H1 (cell line): Measurements from ENCODE around the gene MSI2. TPM values are rescaled to one million over a fixed set of nuclear protein-coding genes. Genes with fewer than 3 reads are reported as not detected.

ENCODE experiments used
- CTCF ChIA-PET: fragments of 300-600 bp; sonication (Branson Sonifier 250); formaldehyde crosslinking; loops from one replicate; lab custom pipeline; 2021; ENCODE audit not compliant: partially characterized antibody; lab: Charles Lee
- POLR2A ChIA-PET: fragments of 300-600 bp; sonication (Branson Sonifier 250); formaldehyde crosslinking; loops from one replicate; lab custom pipeline; 2021; ENCODE audit warnings: inconsistent platforms; ENCODE audit not compliant: partially characterized antibody; lab: Charles Lee
- DNase-seq, 2 experiments: peaks; one replicate each; pipeline versions ENCODE4 v3.0.0 to v3.0.0-alpha.2; 2010 to 2022; ENCODE audit warnings: low spot score in 2 of 2, low read depth in 1 of 2, mixed read lengths in 1 of 2
- FAIRE-seq: peaks from 2 replicates; lab custom pipeline; 2011; peaks lifted over from hg19 to GRCh38; lab: Jason Lieb, UNC
- H2AFZ ChIP-seq: 2 replicates; pipeline ENCODE4 v1.8.1; 2012; ENCODE audit warnings: low read length, inconsistent platforms
- H2AK5ac ChIP-seq: 2 replicates; pipeline ENCODE4 v1.6.1; 2013; ENCODE audit warnings: low read depth, low read length
- H2BK120ac ChIP-seq: replicated peaks from 2 replicates; pipeline ENCODE3; 2013; ENCODE audit warnings: low read depth, low read length, inconsistent platforms
- H2BK12ac ChIP-seq: 2 replicates; pipeline ENCODE4 v1.6.1; 2013; ENCODE audit warnings: low read depth, low read length
- H2BK15ac ChIP-seq: 2 replicates; pipeline ENCODE4 v1.6.1; 2013; ENCODE audit warnings: low read length
- H2BK20ac ChIP-seq: 2 replicates; pipeline ENCODE4 v1.6.1; 2013; ENCODE audit warnings: low read length
- H2BK5ac ChIP-seq: 2 replicates; pipeline ENCODE4 v1.6.1; 2013; ENCODE audit warnings: low read depth, low read length
- H3K14ac ChIP-seq: 2 replicates; pipeline ENCODE4 v1.6.1; 2013; ENCODE audit warnings: inconsistent platforms; ENCODE audit not compliant: insufficient read length
- H3K18ac ChIP-seq: 2 replicates; pipeline ENCODE4 v1.6.1; 2013; ENCODE audit warnings: low read length; ENCODE audit errors: extremely low read depth
- H3K23ac ChIP-seq: 2 replicates; pipeline ENCODE4 v1.6.1; 2013; ENCODE audit warnings: inconsistent platforms; ENCODE audit not compliant: insufficient read length
- H3K23me2 ChIP-seq: 2 replicates; pipeline ENCODE4 v1.6.1; 2013; ENCODE audit warnings: low read depth, low read length
- H3K27ac ChIP-seq: 2 replicates; pipeline ENCODE4 v1.6.1; 2011; ENCODE audit warnings: low read depth, low read length, inconsistent platforms
- H3K27me3 ChIP-seq, 4 experiments: replicated peaks in 1 of 4; 1 replicate in 1 of 4; 2 replicates in 3 of 4; pipeline versions ENCODE4 v1.6.1 to v1.8.1; 2011 to 2013; ENCODE audit warnings: low read length in 3 of 4, mild to moderate bottlenecking in 3 of 4, inconsistent platforms in 2 of 4, mixed read lengths in 2 of 4, moderate library complexity in 1 of 4; ENCODE audit not compliant: control insufficient read depth in 3 of 4, insufficient read depth in 3 of 4; ENCODE audit errors: extremely low read depth in 1 of 4
- H3K36me3 ChIP-seq, 4 experiments: 2 replicates each; pipeline versions ENCODE4 v1.6.1 to v1.8.1; 2011 to 2013; ENCODE audit warnings: mild to moderate bottlenecking in 4 of 4, low read length in 3 of 4, moderate library complexity in 2 of 4, control low read depth in 1 of 4, inconsistent platforms in 1 of 4; ENCODE audit not compliant: insufficient read depth in 4 of 4, control insufficient read depth in 2 of 4
- H3K4ac ChIP-seq: replicated peaks from 2 replicates; pipeline ENCODE3; 2013; ENCODE audit warnings: low read length, low read depth, mixed read lengths, inconsistent platforms; ENCODE audit not compliant: insufficient read length
- H3K4me1 ChIP-seq, 4 experiments: replicated peaks in 1 of 4; 1 replicate in 1 of 4; 2 replicates in 3 of 4; pipeline versions ENCODE4 v1.6.1 to v1.8.1; 2011 to 2013; ENCODE audit warnings: low read length in 3 of 4, inconsistent platforms in 2 of 4, mixed read lengths in 1 of 4; ENCODE audit not compliant: insufficient read depth in 4 of 4, control insufficient read depth in 3 of 4
- H3K4me2 ChIP-seq, 2 experiments: 2 replicates each; pipeline versions ENCODE4 v1.6.1 to v1.8.1; 2011 to 2013; ENCODE audit warnings: low read depth in 2 of 2, low read length in 2 of 2, control low read depth in 1 of 2, inconsistent platforms in 1 of 2, mild to moderate bottlenecking in 1 of 2; ENCODE audit not compliant: insufficient read depth in 1 of 2
- H3K4me3 ChIP-seq, 4 experiments: fragments of 200-600, 300-600 bp in 1 of 4; sonication (generic), shearing (Covaris generic), sonication (Bioruptor Twin) in 1 of 4; 2 replicates each; pipeline versions ENCODE4 v1.5.1 to v1.8.1; 2011 to 2016; ENCODE audit warnings: low read length in 4 of 4, low read depth in 3 of 4, control low read depth in 2 of 4, inconsistent platforms in 2 of 4, mild to moderate bottlenecking in 2 of 4, mixed read lengths in 1 of 4, moderate library complexity in 1 of 4; ENCODE audit not compliant: insufficient read depth in 2 of 4; ENCODE audit errors: extremely low read depth in 1 of 4
- H3K56ac ChIP-seq: replicated peaks from 2 replicates; pipeline ENCODE3; 2013; ENCODE audit warnings: low read depth, mild to moderate bottlenecking, mixed read lengths, low read length, inconsistent platforms; ENCODE audit not compliant: insufficient read length
- H3K79me1 ChIP-seq: 2 replicates; pipeline ENCODE4 v1.6.1; 2013; ENCODE audit warnings: low read depth, low read length, control low read depth
- H3K79me2 ChIP-seq, 2 experiments: 2 replicates each; pipeline versions ENCODE4 v1.6.1 to v1.8.1; 2012 to 2013; ENCODE audit warnings: low read length in 2 of 2, mild to moderate bottlenecking in 2 of 2, inconsistent platforms in 1 of 2; ENCODE audit not compliant: insufficient read depth in 2 of 2, control insufficient read depth in 1 of 2
- H3K9ac ChIP-seq, 4 experiments: replicated peaks in 1 of 4; 1 replicate in 1 of 4; 2 replicates in 3 of 4; pipeline versions ENCODE4 v1.6.1 to v1.8.1; 2011 to 2013; ENCODE audit warnings: low read depth in 3 of 4, low read length in 3 of 4, control low read depth in 2 of 4, mild to moderate bottlenecking in 2 of 4, moderate library complexity in 2 of 4, inconsistent platforms in 1 of 4; ENCODE audit errors: extremely low read depth in 1 of 4
- H3K9me3 ChIP-seq, 2 experiments: 2 replicates each; pipeline versions ENCODE4 v1.6.1 to v1.8.1; 2012 to 2013; ENCODE audit warnings: mild to moderate bottlenecking in 2 of 2, moderate library complexity in 2 of 2, control low read depth in 1 of 2, inconsistent platforms in 1 of 2, low read depth in 1 of 2, low read length in 1 of 2, mixed read lengths in 1 of 2; ENCODE audit not compliant: insufficient read depth in 2 of 2
- H4K20me1 ChIP-seq, 2 experiments: replicated peaks in 1 of 2; 2 replicates each; pipeline versions ENCODE3 to v1.8.1; 2011 to 2013; ENCODE audit warnings: inconsistent platforms in 2 of 2, low read length in 2 of 2, mild to moderate bottlenecking in 1 of 2; ENCODE audit not compliant: insufficient read depth in 2 of 2, control insufficient read depth in 1 of 2
- H4K5ac ChIP-seq: 2 replicates; pipeline ENCODE4 v1.6.1; 2013; ENCODE audit warnings: low read length, low read depth, mixed read lengths, inconsistent platforms; ENCODE audit not compliant: insufficient read length
- H4K8ac ChIP-seq: 2 replicates; pipeline ENCODE4 v1.8.0; 2013; ENCODE audit warnings: mild to moderate bottlenecking, moderate library complexity, low read length, inconsistent platforms; ENCODE audit not compliant: insufficient read depth; ENCODE audit errors: extremely low read depth
- H4K91ac ChIP-seq: replicated peaks from 2 replicates; pipeline ENCODE3; 2013; ENCODE audit warnings: low read length, mixed read lengths, inconsistent platforms; ENCODE audit not compliant: insufficient read length
- JUN ChIP-seq: IDR thresholded peaks from 2 replicates; pipeline ENCODE4 v1.6.1; 2011; ENCODE audit warnings: low read depth, mild to moderate bottlenecking, improper control_type of control experiment, low read length
- TAF1 ChIP-seq: IDR thresholded peaks from 2 replicates; pipeline ENCODE4 v1.6.1; 2011; ENCODE audit warnings: mild to moderate bottlenecking, low read depth, low read length
- WGBS, 2 experiments: shearing (Covaris generic) in 1 of 2; methylation state at CpG; one replicate each; pipeline versions ENCODE4 v1.1.6 to v1.1.7; 2013 to 2015; ENCODE audit warnings: low lambda C conversion rate in 2 of 2, mixed read lengths in 2 of 2, inconsistent platforms in 1 of 2, low coverage in 1 of 2, missing lambda C conversion rate in 1 of 2; ENCODE audit not compliant: insufficient replicate concordance in 2 of 2, insufficient coverage in 1 of 2, insufficient read length in 1 of 2; ENCODE audit errors: extremely low coverage in 1 of 2, missing lambda C conversion rate in 1 of 2; 5-methylcytosine and 5-hydroxymethylcytosine counted together
- polyA plus RNA-seq, 7 experiments: library from polyadenylated mRNA; depleted of rRNA in 3 of 7; stranded (reverse) in 5 of 7; unstranded in 2 of 7; fragments of >200 nt in 5 of 7; fragments of 200-250 nt in 2 of 7; gene quantifications; 1 replicate in 5 of 7; 2 replicates in 1 of 7; 4 replicates in 1 of 7; pipeline versions ENCODE4 v1.2.1 to v1.2.3, GENCODE V29; 2011 to 2013; ENCODE audit warnings: missing spikeins in 2 of 7, mixed read lengths in 2 of 7
- total RNA-seq: library from RNA; stranded (reverse); fragmentation: NEBNext Ultra II Directional; extraction: Animal tissue kit (Norgen Biotek cat#: 25700); gene quantifications from 2 replicates; pipeline ENCODE4 v1.2.1, GENCODE V29; 2021

The MSI2 gene
- total and polyA plus RNA-seq, 2 of the 8 experiments (the other 6 are each of a cell fraction or from before 2014, with no cell fraction given), result 36.7 to 80.6 TPM

GRCh38 chr17:57308543-57309186 is 52.3 kb downstream of the MSI2 start:
- Histone ChIP-seq H4K8ac (no peak overlapping the region), H3K4me1 (peaks cover 2 to 28% (median 24%) of the 10 kb centered on the region in 4 experiments), H3K23ac (no peak overlapping the region), H3K23me2 (no peaks in the 10 kb centered on the region), H3K14ac (no peak overlapping the region), H3K79me1 (peaks cover 12% of the 10 kb centered on the region), H3K4ac (no peak overlapping the region), H3K4me3 (no peak overlapping the region), H2AFZ (no peak overlapping the region), H4K5ac (no peak overlapping the region), H2BK12ac (no peak overlapping the region), H3K18ac (no peak overlapping the region), H3K79me2 (peaks cover 0 to 37% of the 10 kb centered on the region in 2 experiments; a peak in 2 of 4 replicates), H3K56ac (no peak overlapping the region), H4K91ac (no peak overlapping the region), H3K36me3 (no peaks in the 10 kb centered on the region), H3K4me2 (no peak overlapping the region), H3K9ac (no peak overlapping the region), H3K9me3 (no peaks in the 10 kb centered on the region), H2BK120ac (no peak overlapping the region), H4K20me1 (peaks cover 0 to 4% of the 10 kb centered on the region in 2 experiments), H2AK5ac (no peak overlapping the region), H2BK5ac (no peak overlapping the region), H3K27me3 (no peaks in the 10 kb centered on the region), H2BK20ac (no peak overlapping the region), H2BK15ac (no peak overlapping the region), H3K27ac (no peak overlapping the region)
- DNase-seq (no peak), FAIRE-seq (no peak)
- WGBS, 2 experiments, result 91% methylated on average over 5 of the region's 5 CpGs; no CpG with 5 or more reads in 1 of the 2 experiments
- ChIA-PET CTCF (interaction anchor here (0.7 to 2.1 kb wide), 5 partner anchors 11 to 65 kb away, joined by 3 to 8 read pairs (median 3); no protein-coding TSS in a partner anchor), POLR2A (no interaction called here)
- no peak for TF ChIP-seq JUN
- no peak for TF ChIP-seq TAF1
